ENCODE results near the gene RXRA. TPM values are rescaled to one million over a fixed set of nuclear protein-coding genes. Genes with fewer than 3 reads are reported as not detected.
"Not testable (repeated sequence)": the region's sequence is repeated elsewhere in the genome, so short reads cannot be mapped to it uniquely, and the experiment has no call there.

The RXRA gene
- total RNA-seq, 1 experiment from 2014 or later: 39.1 TPM

DNA sequence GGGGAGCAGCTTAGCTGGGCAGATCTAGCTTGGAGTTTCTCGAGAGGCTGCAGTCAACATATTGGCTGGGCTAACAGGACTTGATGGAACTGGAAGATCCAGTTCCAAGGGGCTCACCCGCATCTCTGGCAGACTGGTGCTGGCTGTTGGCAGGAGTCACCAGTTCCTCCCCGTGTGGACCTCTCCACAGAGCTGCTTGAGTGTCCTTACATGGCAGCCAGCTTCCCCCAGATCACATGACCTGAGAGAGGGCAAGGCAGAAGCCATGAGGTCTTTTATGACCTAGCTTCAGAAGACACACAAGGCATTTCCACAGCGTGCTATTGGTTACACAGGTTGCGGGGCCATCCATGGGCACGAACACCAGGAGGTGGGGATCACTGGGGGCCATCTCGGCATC lies 26.4 kb upstream of the RXRA start:
- Histone ChIP-seq H3K4me1 (no peaks in the 10 kb centered on the region), H3K9me3 (replicated peaks) (no peaks in the 10 kb centered on the region), H3K36me3 (no peaks in the 10 kb centered on the region), H3K4me3 (no peak overlapping the region), H3K27me3 (peaks cover 24% of the 10 kb centered on the region), H3K27ac (no peak overlapping the region)
- no peak for DNase-seq

DNA sequence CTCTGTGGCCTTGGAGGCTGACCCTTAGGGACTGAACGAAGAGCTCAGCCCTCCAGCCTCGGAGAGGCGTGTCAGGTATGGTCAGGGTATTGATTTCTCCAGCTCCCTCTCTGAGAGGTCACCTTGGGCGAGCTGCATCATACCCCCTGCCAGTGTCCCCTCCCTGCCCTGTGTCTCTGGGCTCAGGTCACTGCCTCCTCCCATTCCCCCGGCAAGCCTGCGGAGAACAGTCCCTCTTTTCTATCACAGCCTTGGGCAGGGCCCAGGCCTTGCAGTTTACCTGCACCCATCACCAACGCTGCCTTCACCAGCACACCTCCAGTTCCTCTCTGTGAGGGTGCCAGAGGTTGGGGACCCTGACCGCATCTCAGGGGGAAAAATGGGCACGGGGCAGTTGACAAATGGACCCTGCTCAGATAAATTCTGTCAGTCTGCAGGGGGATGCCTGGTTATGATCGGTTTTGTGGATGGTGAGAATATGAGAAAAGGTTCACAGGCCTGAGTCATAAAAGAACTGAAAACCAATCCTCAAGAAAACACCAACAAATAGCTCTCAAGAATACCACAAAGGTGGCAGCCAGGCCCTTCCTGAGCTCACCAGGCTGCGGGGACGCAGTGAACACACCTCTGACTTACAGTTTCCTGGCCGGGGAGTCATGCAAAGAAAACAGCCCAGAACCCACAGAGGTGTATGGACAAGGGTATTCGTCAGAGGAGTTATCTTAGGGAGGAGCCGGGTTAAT lies 24.7 kb upstream of the RXRA start:
- DNase-seq: no peak
- H3K4me1 ChIP-seq: peaks cover 5% of the 10 kb centered on the region; the same call in 1 of the 2 replicates
- no peak overlapping the region for H3K4me3 ChIP-seq
- no peak overlapping the region for H3K27ac ChIP-seq
- peaks cover 12% of the 10 kb centered on the region for H3K27me3 ChIP-seq
- H3K36me3 ChIP-seq: no peaks in the 10 kb centered on the region
- H3K9me3 ChIP-seq (replicated peaks): no peaks in the 10 kb centered on the region

DNA sequence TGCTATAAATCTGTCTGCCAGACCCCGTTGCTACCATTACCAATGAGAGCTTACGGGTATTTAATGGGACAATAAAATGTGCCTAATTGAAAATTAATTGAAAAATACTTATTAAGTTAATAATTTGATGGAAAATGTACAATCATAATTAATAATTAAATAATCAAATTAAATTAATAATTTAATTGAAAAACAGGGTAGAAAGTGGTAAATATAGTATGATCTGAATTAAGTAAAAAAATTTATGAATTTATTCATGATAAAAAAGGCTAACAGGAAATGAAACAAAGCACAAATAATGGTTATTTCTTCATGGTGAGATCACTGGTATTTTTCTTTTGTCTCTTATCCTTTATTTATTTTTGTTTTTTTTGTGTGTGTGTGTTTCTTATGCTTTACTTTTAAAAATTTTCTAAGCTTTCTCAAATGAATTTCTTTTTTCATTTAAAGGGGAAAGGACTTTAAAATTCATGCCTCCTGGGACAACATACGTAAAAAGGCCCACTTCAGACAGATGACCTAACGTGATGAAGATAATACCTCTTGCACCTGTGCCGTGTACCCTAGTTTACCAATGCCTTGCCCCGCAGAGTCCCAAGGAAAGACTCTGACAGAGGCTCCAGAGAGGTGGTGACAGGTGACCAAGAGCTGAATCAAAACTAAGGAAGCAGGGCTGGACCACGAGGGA lies 24.0 kb upstream of the RXRA start:
- H3K36me3 ChIP-seq: no peaks in the 10 kb centered on the region
- H3K27me3 ChIP-seq: peaks cover 7% of the 10 kb centered on the region
- H3K27ac ChIP-seq: no peak overlapping the region
- H3K4me3 ChIP-seq: no peak overlapping the region
- H3K9me3 ChIP-seq (replicated peaks): no peaks in the 10 kb centered on the region
- peaks cover 9% of the 10 kb centered on the region; the same call in 1 of the 2 replicates for H3K4me1 ChIP-seq
- no peak for DNase-seq

DNA sequence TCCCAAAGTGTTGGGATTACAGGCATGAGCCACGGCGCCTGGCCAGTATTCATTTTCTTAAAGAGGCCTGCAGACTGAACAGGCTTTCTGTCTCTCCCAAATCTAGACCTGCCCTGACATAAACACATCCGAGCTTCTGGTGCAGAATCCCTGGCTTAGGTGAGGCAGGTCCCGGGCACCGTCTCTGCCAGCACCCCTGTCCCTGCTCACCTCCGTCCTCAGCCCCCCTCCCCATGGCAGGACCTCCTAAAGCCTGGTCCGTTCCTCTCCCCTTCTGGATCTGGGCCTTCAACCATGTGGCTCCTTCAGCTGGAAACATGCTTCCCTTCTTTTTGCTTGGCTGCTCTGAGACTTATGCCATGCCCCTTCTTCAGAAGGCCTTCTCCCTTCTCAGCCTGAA lies 22.7 kb upstream of the RXRA start:
- Histone ChIP-seq H3K27me3 (peaks cover 5% of the 10 kb centered on the region; the same call in 1 of the 2 replicates), H3K27ac (no peak overlapping the region), H3K4me1 (peaks cover 9% of the 10 kb centered on the region; the same call in 1 of the 2 replicates)

DNA sequence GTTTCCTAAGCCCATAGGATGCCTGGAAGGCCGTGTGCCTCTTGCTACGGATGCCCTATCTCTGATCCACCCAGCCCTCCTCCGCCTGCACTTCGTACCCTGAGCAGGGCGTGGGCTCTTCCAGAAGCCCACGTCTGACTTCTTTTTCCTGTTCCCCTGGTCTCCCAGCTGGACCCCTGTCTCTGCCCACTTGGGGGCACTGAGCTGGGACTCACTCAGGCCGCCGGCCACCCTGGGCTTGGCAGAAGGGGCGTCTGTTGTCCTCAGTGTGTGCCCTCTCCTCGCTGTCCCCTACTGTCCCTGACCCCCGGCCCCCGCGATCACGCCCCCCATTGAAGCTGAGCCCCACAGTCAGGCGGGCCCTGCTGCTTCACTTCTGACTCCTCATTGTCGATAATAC lies 22.0 kb upstream of the RXRA start:
- Histone ChIP-seq H3K36me3 (no peaks in the 10 kb centered on the region), H3K27me3 (peaks cover 5% of the 10 kb centered on the region; the same call in 1 of the 2 replicates), H3K9me3 (replicated peaks) (no peaks in the 10 kb centered on the region), H3K4me1 (peaks cover 9% of the 10 kb centered on the region; the same call in 1 of the 2 replicates), H3K27ac (no peak overlapping the region), H3K4me3 (no peak overlapping the region)
- DNase-seq: no peak

More for the DNA sequence above, 22.7 kb upstream of the RXRA start:
- H3K4me3 ChIP-seq: no peak overlapping the region
- H3K36me3 ChIP-seq: no peaks in the 10 kb centered on the region
- no peaks in the 10 kb centered on the region for H3K9me3 ChIP-seq (replicated peaks)
- DNase-seq: no peak

DNA sequence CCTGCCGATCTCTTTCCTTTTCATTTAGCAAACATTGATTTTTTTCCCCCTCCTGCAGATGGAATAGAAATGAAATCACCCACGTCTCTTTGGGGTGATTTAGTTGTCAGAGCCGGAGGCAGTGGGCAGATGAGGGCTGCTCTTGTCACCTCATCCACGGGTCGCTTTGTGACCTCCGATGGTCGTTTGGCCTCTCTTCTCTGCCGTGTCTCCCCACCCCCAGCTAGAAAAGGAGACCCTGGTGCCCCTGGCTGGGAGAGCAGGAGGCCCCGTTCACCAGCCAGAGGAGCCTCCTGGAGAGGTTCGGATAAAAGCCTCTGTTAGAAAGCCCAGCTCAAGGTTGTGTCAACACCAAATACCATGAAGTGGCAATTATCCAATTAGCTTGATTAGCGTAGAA lies 21.6 kb upstream of the RXRA start:
- peaks cover 9% of the 10 kb centered on the region; the same call in 1 of the 2 replicates for H3K4me1 ChIP-seq
- DNase-seq: no peak

DNA sequence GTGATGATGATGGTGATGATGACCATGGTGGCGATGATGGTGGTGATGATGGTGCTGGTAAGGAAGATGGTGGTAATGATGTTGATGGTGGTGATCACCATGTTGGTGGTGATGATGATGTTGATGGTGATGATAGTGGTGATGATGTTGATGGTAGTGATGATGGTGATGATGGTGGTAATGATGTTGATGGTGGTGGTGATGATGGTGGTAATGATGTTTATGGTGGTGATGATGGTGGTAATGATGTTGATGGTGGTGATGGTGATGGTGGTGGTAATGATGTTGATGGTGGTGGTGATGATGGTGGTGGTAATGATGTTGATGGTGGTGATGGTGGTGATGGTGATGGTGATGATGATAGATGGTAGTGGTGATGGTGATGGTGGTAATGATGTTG lies 20.7 kb upstream of the RXRA start:
- Histone ChIP-seq H3K27ac (no peak overlapping the region), H3K4me1 (peaks cover 9% of the 10 kb centered on the region; the same call in 1 of the 2 replicates), H3K4me3 (no peak overlapping the region), H3K9me3 (replicated peaks) (no peaks in the 10 kb centered on the region), H3K27me3 (peaks cover 5% of the 10 kb centered on the region; the same call in 1 of the 2 replicates), H3K36me3 (no peaks in the 10 kb centered on the region)
- no peak for DNase-seq

More for the DNA sequence above, 21.6 kb upstream of the RXRA start:
- Histone ChIP-seq H3K27ac (no peak overlapping the region), H3K9me3 (replicated peaks) (no peaks in the 10 kb centered on the region), H3K36me3 (no peaks in the 10 kb centered on the region), H3K27me3 (peaks cover 5% of the 10 kb centered on the region; the same call in 1 of the 2 replicates), H3K4me3 (no peak overlapping the region)

DNA sequence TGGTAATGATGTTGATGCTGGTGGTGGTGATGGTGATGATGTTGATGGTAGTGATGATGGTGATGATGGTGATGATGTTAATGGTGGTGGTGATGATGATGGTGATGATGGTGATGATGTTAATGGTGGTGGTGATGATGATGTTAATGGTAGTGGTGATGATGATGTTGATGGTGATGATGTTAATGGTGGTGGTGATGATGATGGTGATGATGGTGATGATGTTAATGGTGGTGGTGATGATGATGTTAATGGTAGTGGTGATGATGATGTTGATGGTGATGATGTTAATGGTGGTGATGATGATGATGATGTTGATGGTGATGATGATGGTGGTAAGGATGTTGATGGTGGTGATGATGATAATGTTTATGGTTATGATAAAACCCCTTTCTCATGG lies 20.2 kb upstream of the RXRA start:
- H3K36me3 ChIP-seq; H3K4me1 ChIP-seq; H3K9me3 ChIP-seq (replicated peaks); H3K27me3 ChIP-seq; DNase-seq; H3K4me3 ChIP-seq; H3K27ac ChIP-seq: not testable (repeated sequence)

DNA sequence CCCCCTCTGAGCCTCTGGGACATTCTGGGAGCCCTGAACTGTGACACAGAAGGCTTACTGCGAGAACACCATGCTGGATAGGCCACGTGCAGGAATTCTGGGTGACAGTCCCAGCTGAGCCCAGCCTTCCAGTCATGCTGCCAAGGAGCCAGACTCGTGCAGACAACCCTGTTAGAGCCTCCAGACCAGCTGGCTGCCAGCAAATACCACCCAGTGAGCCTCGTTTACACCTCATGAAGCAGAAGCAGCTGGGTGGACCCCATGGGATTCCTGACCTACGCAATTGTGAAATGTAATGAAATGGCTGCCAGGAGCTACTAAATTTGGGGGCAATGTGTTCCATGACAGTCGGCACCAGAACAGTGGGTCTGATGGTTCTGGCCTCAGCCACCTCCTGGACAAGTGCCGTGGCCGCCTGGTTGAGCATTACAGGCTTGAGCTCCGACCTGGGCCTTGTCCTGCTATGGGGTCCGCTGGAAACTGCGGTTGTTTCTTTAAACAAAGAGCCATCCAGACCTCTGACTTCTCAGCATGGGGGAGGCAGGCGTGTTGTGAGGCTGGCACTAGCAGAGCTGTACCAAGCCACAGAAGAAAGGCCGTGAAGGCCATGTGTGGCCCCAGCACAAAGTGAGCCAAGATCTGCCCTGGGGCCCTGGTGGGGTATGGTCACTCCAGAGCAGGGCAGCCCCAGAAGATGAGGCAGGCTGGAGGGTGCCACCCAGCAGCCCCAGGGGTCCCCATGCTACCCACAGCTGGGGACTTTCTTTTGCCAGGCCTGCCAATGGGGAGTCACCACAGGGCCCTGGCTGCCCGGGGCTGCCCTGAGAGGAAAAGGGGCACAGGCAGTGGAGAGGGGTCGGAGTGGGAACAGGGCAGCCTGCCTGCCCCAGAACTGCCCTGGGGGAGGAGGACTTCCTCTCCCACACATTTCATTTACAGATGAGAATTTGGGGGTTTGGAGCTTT lies 19.3 kb upstream of the RXRA start:
- H3K27me3 ChIP-seq: peaks cover under 1% of the 10 kb centered on the region; the same call in 1 of the 2 replicates
- H3K36me3 ChIP-seq: no peaks in the 10 kb centered on the region; the same call in 1 of the 2 replicates
- H3K4me3 ChIP-seq: no peak overlapping the region
- peaks cover 8% of the 10 kb centered on the region; the same call in 1 of the 2 replicates for H3K9me3 ChIP-seq (replicated peaks)
- peaks cover 9% of the 10 kb centered on the region; the same call in 1 of the 2 replicates for H3K4me1 ChIP-seq
- peak overlapping the region; percentile 29; the same call in 1 of the 2 replicates for H3K27ac ChIP-seq
- DNase-seq: peak; percentile 72 to 76

DNA sequence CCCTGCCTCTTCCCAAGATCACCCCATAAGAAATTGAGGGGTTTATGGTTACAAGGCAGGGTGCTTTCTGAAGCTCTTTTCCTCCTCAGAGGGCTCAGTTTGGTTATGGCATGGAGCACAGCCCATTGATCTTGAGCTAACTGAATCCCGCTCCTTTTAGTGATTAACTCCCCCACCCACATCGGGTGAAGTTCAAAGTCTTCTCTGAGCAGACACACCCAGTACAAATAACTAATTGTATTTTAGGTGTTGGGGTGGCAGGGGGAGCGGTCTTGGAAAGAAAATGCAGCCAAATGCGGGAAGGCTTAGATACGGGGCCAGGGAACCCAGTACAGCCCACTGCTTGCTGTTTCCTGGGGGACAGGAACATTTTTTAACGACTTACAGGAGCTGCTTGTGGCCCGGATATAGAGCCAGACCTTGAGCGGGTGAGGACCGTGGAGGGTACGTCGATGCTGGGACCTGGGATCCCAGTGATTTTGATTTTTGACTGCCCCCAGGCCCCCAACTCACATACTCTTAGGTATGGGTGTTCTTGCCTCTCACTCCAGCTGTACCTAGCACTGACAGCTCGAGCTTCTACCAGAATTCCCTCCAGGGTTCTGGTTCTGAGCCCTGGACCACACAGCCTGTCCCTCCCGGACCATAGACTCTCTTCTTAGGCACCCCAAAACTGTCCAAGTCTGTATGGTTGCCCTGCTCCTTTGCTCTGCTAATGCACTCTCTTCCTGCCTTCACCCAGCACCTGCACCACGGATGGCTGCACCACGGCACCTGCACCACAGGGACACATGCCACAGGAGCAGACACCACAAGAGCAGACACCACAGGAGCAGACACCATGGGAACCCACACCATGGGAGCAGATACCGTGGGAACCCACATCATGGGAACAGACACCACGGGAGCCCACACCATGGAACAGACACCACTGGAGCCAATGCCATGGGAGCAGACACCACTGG lies 18.3 kb upstream of the RXRA start:
- H3K36me3 ChIP-seq: no peaks in the 10 kb centered on the region; the same call in 1 of the 2 replicates
- H3K4me1 ChIP-seq: peaks cover 9% of the 10 kb centered on the region; the same call in 1 of the 2 replicates
- H3K4me3 ChIP-seq: no peak overlapping the region
- H3K9me3 ChIP-seq (replicated peaks): peaks cover 11% of the 10 kb centered on the region; the same call in 1 of the 2 replicates
- no peak overlapping the region for H3K27ac ChIP-seq
- H3K27me3 ChIP-seq: no peaks in the 10 kb centered on the region
- DNase-seq: no peak

DNA sequence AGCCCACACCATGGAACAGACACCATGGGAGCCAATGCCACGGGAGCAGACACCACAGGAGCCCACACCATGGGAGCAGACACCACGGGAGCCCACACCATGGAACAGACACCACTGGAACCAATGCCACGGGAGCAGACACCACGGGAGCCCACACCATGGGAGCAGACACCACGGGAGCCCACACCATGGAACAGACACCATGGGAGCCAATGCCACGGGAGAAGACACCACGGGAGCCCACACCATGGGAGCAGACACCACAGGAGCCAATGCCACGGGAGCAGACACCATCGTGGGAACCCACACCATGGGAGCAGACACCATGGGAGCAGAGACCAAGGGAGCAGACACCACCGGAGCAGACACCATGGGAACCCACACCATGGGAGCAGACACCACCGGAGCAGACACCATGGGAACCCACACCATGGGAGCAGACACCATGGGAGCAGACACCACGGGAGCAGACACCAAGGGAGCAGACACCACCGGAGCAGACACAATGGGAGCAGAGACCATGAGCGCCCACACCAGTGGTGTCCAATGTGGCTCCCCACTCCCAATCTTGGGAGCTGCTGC lies 17.5 kb upstream of the RXRA start:
- H3K9me3 ChIP-seq (replicated peaks): peaks cover 11% of the 10 kb centered on the region; the same call in 1 of the 2 replicates
- not testable (repeated sequence) for H3K27me3 ChIP-seq, H3K4me1 ChIP-seq, H3K36me3 ChIP-seq, H3K4me3 ChIP-seq, DNase-seq, H3K27ac ChIP-seq

DNA sequence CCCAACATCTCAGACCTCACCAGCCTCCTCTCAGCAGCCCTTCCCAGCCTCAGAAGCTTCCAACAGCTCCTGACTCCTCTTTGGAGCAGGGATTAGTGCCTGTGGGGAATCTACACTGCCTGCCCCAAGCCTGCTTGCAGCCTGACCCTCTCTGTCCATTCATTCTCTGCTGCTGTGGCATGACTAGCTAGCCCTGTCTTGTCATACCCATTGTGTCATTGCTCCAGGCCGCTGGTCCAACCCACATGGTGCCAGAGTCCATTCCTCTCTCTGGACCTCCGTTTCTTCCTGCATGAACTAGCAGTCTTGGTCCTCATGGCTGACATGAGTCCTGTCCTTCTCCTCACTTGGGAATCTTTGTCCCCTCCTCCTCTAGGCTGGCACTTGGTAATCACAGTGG lies 12.8 kb upstream of the RXRA start:
- no peak overlapping the region for H3K4me3 ChIP-seq
- H3K4me1 ChIP-seq: peaks cover 12% of the 10 kb centered on the region; the same call in 1 of the 2 replicates
- H3K36me3 ChIP-seq: no peaks in the 10 kb centered on the region; the same call in 1 of the 2 replicates
- DNase-seq: no peak
- H3K27ac ChIP-seq: no peak overlapping the region
- no peaks in the 10 kb centered on the region for H3K27me3 ChIP-seq
- peaks cover 11% of the 10 kb centered on the region; the same call in 1 of the 2 replicates for H3K9me3 ChIP-seq (replicated peaks)
